Measurements from ENCODE around the gene SHC1.
A peak's percentile ranks its signal among the peaks of the same experiment; 100 is the strongest.

SHC1 gene

GRCh38 chr1:154994269-154994587 is 23.7 kb upstream of the SHC1 start:
- DNase-seq: no peak
- TF ChIP-seq CTCF (IDR thresholded peaks at IDR 0.05; ENCODE audit: low read depth, low read length): no peak
- Histone ChIP-seq H3K4me3 (ENCODE audit: low read depth, low read length) (no peak overlapping the region), H3K9me3 (ENCODE audit: severe bottlenecking) (no peaks in the 10 kb centered on the region), H3K27ac (no peak overlapping the region), H3K36me3 (peaks cover 26% of the 10 kb centered on the region), H3K27me3 (ENCODE audit: insufficient read depth, low read depth, severe bottlenecking) (no peaks in the 10 kb centered on the region)

GRCh38 chr1:154993572-154994268 is 23.2 kb upstream of the SHC1 start, which contains the start of gene LENEP:
TSS of gene LENEP (plus strand) at chr1:154993586. CDS start at chr1:154993608, 22 bp downstream.
- Histone ChIP-seq H3K27me3 (ENCODE audit: insufficient read depth, low read depth, severe bottlenecking) (no peaks in the 10 kb centered on the region), H3K9me3 (ENCODE audit: severe bottlenecking) (no peaks in the 10 kb centered on the region), H3K27ac (no peak within 1 kb of the TSS), H3K4me3 (ENCODE audit: low read depth, low read length) (no peak within 1 kb of the TSS), H3K36me3 (peaks cover 31% of the 10 kb centered on the region)
- TF ChIP-seq CTCF (IDR thresholded peaks at IDR 0.05; ENCODE audit: low read depth, low read length): no peak
- DNase-seq: peak; percentile 27

DNA sequence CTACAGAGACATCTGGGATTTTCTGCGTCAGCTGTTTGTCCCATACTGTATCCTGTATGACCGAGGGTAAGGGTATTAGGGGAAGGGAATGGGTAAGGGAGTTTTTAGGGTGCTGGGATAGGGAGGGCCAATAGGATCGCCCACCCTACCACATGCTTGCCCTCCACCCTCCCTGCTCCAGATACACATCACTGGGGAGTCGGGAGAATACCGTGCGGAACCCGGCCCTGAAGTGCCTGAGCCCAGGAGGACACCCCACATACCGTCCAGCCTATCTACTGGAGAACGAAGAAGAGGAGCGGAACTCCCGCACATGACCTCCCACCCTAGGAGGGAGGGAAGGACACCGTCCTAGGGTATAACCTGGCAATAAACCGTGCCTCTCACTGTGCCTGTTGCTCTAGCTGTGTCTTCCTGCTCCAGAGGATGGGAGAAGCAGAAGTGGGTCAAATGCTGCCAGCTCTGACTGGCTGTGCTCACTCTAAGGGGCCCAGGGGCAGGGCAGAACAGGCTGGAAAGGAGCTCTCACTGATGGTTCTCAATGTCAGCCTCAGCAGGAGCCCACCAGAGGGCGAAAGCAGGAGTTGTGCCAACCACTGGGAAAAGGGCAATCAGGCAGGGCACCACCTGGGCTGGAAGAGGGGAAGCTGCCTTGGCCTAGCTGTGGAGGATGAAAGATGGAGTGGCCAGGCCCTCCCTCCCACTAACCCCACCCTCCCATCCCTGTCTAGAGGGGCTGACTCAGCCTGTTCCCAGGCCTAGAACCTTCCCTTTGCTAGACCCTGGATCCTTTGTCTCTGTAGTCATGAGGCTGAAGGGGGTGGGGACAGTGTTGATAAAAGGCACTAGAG is 22.4 kb upstream of the SHC1 start:
- H3K27ac ChIP-seq: no peak overlapping the region

GRCh38 chr1:154990276-154990675 is 19.7 kb upstream of the SHC1 start:
- no peaks in the 10 kb centered on the region for H3K27me3 ChIP-seq (ENCODE audit: insufficient read depth, low read depth, severe bottlenecking)
- H3K4me3 ChIP-seq (ENCODE audit: low read depth, low read length): no peak overlapping the region
- TF ChIP-seq CTCF (IDR thresholded peaks at IDR 0.05; ENCODE audit: low read depth, low read length): peak; percentile 18; the same call in 1 of the 2 replicates
- H3K27ac ChIP-seq: no peak overlapping the region
- H3K9me3 ChIP-seq (ENCODE audit: severe bottlenecking): no peaks in the 10 kb centered on the region
- no peak for DNase-seq
- peaks cover 57% of the 10 kb centered on the region for H3K36me3 ChIP-seq

More for the DNA sequence above, 22.4 kb upstream of the SHC1 start:
- peak; percentile 66 for TF ChIP-seq CTCF (IDR thresholded peaks at IDR 0.05; ENCODE audit: low read depth, low read length)
- H3K4me3 ChIP-seq (ENCODE audit: low read depth, low read length): no peak overlapping the region
- H3K9me3 ChIP-seq (ENCODE audit: severe bottlenecking): no peaks in the 10 kb centered on the region
- peaks cover 38% of the 10 kb centered on the region for H3K36me3 ChIP-seq
- H3K27me3 ChIP-seq (ENCODE audit: insufficient read depth, low read depth, severe bottlenecking): no peaks in the 10 kb centered on the region
- DNase-seq: peak; percentile 53

DNA sequence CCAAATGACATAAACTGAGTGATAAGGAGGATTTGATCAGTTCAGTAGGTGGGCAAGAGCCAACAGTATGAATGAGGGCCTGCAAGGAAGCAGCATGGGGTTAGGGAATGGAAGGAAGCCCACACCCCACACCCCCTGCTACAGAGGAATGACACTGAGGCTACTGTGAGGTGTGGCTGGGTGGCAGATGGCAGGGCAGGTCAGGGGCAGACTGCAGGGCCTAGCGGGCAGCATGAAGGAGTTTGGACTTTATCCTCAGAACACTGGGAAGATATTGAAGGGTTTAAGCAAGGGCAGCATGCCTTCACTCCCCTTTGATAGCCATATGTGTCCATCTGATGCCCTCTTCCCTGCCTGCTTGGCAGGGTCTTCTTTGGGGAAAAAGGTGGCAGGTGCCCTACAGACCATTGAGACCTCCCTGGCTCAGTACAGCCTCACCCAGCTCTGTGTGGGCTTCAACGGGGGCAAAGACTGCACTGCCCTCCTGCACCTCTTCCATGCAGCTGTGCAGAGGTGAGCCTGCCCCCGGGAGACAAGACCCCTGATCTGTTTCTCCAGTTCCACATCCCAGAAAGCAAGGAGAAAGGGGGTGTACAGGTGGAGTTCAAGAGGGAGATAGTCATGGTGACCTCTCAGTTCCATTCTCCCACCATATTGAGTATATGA is 18.8 kb upstream of the SHC1 start:
- DNase-seq: peak; percentile 35
- Histone ChIP-seq H3K36me3 (peaks cover 59% of the 10 kb centered on the region), H3K4me3 (ENCODE audit: low read depth, low read length) (no peak overlapping the region), H3K27me3 (ENCODE audit: insufficient read depth, low read depth, severe bottlenecking) (no peaks in the 10 kb centered on the region), H3K27ac (0 out of 2 replicates have a peak overlapping the region, but pooled peaks have one; percentile 2), H3K9me3 (ENCODE audit: severe bottlenecking) (no peaks in the 10 kb centered on the region)
- TF ChIP-seq CTCF (IDR thresholded peaks at IDR 0.05; ENCODE audit: low read depth, low read length): no peak
